ENCODE results near the gene CLTCL1.

GRCh38 chr22:19260804-19261203 is 30.7 kb downstream of the CLTCL1 start:
- TF ChIP-seq SUZ12 (IDR thresholded peaks at IDR 0.05; ENCODE audit: extremely low read depth, insufficient read depth, insufficient read length) = no peak
- no peak for TF ChIP-seq ZNF274 (IDR thresholded peaks at IDR 0.05; ENCODE audit: low read depth, low read length)
- TF ChIP-seq YY1 (IDR thresholded peaks at IDR 0.05; ENCODE audit: insufficient read depth, insufficient read length) = no peak
